Measurements from ENCODE around the gene MRPL43.

DNA sequence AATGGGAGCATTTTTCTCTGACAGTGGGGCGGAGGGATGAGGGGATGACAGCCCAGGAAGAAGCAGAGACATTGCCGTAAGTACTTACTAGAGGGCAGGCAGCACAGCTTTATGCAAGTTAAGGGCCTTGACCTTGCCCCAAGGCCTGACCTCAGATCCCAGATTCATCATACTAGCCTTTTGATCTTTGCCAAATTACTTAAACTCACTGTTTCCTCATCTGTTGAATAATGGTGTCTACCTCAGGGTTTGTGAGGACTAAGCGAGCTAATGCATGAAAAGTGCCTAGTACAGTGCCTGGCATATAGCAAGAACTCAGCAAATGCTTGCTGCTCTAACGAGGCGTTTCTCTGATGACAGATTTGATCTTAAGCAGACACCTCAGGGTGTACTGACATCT lies 21.5 kb downstream of the MRPL43 start:
- TF ChIP-seq, protein P1, sequence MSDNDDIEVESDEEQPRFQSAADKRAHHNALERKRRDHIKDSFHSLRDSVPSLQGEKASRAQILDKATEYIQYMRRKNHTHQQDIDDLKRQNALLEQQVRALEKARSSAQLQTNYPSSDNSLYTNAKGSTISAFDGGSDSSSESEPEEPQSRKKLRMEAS (IDR thresholded peaks at IDR 0.05): no peak
- TF ChIP-seq, protein P2, sequence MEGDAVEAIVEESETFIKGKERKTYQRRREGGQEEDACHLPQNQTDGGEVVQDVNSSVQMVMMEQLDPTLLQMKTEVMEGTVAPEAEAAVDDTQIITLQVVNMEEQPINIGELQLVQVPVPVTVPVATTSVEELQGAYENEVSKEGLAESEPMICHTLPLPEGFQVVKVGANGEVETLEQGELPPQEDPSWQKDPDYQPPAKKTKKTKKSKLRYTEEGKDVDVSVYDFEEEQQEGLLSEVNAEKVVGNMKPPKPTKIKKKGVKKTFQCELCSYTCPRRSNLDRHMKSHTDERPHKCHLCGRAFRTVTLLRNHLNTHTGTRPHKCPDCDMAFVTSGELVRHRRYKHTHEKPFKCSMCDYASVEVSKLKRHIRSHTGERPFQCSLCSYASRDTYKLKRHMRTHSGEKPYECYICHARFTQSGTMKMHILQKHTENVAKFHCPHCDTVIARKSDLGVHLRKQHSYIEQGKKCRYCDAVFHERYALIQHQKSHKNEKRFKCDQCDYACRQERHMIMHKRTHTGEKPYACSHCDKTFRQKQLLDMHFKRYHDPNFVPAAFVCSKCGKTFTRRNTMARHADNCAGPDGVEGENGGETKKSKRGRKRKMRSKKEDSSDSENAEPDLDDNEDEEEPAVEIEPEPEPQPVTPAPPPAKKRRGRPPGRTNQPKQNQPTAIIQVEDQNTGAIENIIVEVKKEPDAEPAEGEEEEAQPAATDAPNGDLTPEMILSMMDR (IDR thresholded peaks at IDR 0.05; ENCODE audit: low read depth, low read length, missing input control): no peak
- TF ChIP-seq, protein P3, sequence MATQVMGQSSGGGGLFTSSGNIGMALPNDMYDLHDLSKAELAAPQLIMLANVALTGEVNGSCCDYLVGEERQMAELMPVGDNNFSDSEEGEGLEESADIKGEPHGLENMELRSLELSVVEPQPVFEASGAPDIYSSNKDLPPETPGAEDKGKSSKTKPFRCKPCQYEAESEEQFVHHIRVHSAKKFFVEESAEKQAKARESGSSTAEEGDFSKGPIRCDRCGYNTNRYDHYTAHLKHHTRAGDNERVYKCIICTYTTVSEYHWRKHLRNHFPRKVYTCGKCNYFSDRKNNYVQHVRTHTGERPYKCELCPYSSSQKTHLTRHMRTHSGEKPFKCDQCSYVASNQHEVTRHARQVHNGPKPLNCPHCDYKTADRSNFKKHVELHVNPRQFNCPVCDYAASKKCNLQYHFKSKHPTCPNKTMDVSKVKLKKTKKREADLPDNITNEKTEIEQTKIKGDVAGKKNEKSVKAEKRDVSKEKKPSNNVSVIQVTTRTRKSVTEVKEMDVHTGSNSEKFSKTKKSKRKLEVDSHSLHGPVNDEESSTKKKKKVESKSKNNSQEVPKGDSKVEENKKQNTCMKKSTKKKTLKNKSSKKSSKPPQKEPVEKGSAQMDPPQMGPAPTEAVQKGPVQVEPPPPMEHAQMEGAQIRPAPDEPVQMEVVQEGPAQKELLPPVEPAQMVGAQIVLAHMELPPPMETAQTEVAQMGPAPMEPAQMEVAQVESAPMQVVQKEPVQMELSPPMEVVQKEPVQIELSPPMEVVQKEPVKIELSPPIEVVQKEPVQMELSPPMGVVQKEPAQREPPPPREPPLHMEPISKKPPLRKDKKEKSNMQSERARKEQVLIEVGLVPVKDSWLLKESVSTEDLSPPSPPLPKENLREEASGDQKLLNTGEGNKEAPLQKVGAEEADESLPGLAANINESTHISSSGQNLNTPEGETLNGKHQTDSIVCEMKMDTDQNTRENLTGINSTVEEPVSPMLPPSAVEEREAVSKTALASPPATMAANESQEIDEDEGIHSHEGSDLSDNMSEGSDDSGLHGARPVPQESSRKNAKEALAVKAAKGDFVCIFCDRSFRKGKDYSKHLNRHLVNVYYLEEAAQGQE (IDR thresholded peaks at IDR 0.05): no peak
- TF ChIP-seq, protein P4, sequence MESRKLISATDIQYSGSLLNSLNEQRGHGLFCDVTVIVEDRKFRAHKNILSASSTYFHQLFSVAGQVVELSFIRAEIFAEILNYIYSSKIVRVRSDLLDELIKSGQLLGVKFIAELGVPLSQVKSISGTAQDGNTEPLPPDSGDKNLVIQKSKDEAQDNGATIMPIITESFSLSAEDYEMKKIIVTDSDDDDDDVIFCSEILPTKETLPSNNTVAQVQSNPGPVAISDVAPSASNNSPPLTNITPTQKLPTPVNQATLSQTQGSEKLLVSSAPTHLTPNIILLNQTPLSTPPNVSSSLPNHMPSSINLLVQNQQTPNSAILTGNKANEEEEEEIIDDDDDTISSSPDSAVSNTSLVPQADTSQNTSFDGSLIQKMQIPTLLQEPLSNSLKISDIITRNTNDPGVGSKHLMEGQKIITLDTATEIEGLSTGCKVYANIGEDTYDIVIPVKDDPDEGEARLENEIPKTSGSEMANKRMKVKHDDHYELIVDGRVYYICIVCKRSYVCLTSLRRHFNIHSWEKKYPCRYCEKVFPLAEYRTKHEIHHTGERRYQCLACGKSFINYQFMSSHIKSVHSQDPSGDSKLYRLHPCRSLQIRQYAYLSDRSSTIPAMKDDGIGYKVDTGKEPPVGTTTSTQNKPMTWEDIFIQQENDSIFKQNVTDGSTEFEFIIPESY (IDR thresholded peaks at IDR 0.05): no peak
- TF ChIP-seq EGR1 (IDR thresholded peaks at IDR 0.05; ENCODE audit: low read depth in 2 of 2): no peak
- no peak for TF ChIP-seq RAD21 (IDR thresholded peaks at IDR 0.05)
